HS-5 (cell line): Measurements from ENCODE around the gene ZNF26.

ENCODE experiments used
- DNase-seq: peaks from one replicate; pipeline ENCODE4 v3.0.0-alpha.2; 2012; ENCODE audit warnings: low read depth

ZNF26 gene

GRCh38 chr12:133061954-133062353 is 75.8 kb downstream of the ZNF26 start:
- no peak for DNase-seq

GRCh38 chr12:133063556-133063955 is 77.4 kb downstream of the ZNF26 start:
- no peak for DNase-seq

- DNase-seq, result no peak
These were observed 87.7 kb downstream of the ZNF26 start for GRCh38 chr12:133073836-133074235.
